Activated T-helper 1 cell treated with anti-CD3 and anti-CD28 coated beads, Interleukin-2, amount 50 U/mL, for 16 hours (primary cell): Measurements from ENCODE around the gene P2RX4.
"Not testable (repeated sequence)": the region's sequence is repeated elsewhere in the genome, so short reads cannot be mapped to it uniquely, and the experiment has no call there.

ENCODE experiments used
- DNase-seq, 2 donors: peaks; one replicate each; pipeline ENCODE4 v3.0.0-alpha.2; 2020; ENCODE audit warnings: low read depth in 1 of 2, low spot score in 1 of 2

P2RX4 gene

GRCh38 chr12:121187501-121187900 is 22.4 kb upstream of the P2RX4 start:
- no peak for DNase-seq

- no peak for DNase-seq
Observed at GRCh38 chr12:121188227-121188626, 21.7 kb upstream of the P2RX4 start.

GRCh38 chr12:121189131-121189530 is 20.8 kb upstream of the P2RX4 start:
- DNase-seq, result no peak

GRCh38 chr12:121189619-121190155 is 20.2 kb upstream of the P2RX4 start:
- DNase-seq, result no peak

- DNase-seq, result no peak
Observed at GRCh38 chr12:121190523-121191031, 19.4 kb upstream of the P2RX4 start.

GRCh38 chr12:121191151-121191550 is 18.8 kb upstream of the P2RX4 start:
- DNase-seq, result no peak

GRCh38 chr12:121196902-121197301 is 13.0 kb upstream of the P2RX4 start:
- DNase-seq, result no peak

GRCh38 chr12:121198949-121199348 is 11.0 kb upstream of the P2RX4 start:
- DNase-seq, result no peak

GRCh38 chr12:121201140-121201539 is 8.8 kb upstream of the P2RX4 start:
- not testable (repeated sequence) for DNase-seq

GRCh38 chr12:121202407-121203355 is 7.2 kb upstream of the P2RX4 start:
- no peak for DNase-seq

GRCh38 chr12:121203482-121203881 is 6.4 kb upstream of the P2RX4 start:
- no peak for DNase-seq

GRCh38 chr12:121205491-121205890 is 4.4 kb upstream of the P2RX4 start:
- DNase-seq, result no peak

GRCh38 chr12:121208571-121208970 is 1.4 kb upstream of the P2RX4 start:
- not testable (repeated sequence) for DNase-seq

GRCh38 chr12:121209221-121209620 is 708 bp upstream of the P2RX4 start:
- DNase-seq, result no peak

GRCh38 chr12:121212875-121213274 is 2.9 kb downstream of the P2RX4 start:
- no peak for DNase-seq

GRCh38 chr12:121214166-121214777 is 4.3 kb downstream of the P2RX4 start:
- DNase-seq, result no peak

GRCh38 chr12:121214855-121215745 is 5.2 kb downstream of the P2RX4 start:
- DNase-seq, result no peak

GRCh38 chr12:121216102-121216501 is 6.2 kb downstream of the P2RX4 start:
- DNase-seq, result no peak

GRCh38 chr12:121217063-121217462 is 7.1 kb downstream of the P2RX4 start:
- no peak for DNase-seq

- DNase-seq, result no peak
Observed at GRCh38 chr12:121217761-121218160, 7.8 kb downstream of the P2RX4 start.
